GM19328 (cell line): ENCODE measurements around the gene PRPSAP1.

Source experiments
- ATAC-seq: cut with Tn5 transposase; IDR thresholded peaks from one replicate; pipeline ENCODE4 v1.9.1; 2021; ENCODE audit warnings: mild to moderate bottlenecking, moderate library complexity; ENCODE audit not compliant: unreplicated experiment

PRPSAP1 gene, protein sequence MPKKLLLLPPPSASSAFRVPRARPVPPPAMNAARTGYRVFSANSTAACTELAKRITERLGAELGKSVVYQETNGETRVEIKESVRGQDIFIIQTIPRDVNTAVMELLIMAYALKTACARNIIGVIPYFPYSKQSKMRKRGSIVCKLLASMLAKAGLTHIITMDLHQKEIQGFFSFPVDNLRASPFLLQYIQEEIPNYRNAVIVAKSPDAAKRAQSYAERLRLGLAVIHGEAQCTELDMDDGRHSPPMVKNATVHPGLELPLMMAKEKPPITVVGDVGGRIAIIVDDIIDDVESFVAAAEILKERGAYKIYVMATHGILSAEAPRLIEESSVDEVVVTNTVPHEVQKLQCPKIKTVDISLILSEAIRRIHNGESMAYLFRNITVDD

DNA sequence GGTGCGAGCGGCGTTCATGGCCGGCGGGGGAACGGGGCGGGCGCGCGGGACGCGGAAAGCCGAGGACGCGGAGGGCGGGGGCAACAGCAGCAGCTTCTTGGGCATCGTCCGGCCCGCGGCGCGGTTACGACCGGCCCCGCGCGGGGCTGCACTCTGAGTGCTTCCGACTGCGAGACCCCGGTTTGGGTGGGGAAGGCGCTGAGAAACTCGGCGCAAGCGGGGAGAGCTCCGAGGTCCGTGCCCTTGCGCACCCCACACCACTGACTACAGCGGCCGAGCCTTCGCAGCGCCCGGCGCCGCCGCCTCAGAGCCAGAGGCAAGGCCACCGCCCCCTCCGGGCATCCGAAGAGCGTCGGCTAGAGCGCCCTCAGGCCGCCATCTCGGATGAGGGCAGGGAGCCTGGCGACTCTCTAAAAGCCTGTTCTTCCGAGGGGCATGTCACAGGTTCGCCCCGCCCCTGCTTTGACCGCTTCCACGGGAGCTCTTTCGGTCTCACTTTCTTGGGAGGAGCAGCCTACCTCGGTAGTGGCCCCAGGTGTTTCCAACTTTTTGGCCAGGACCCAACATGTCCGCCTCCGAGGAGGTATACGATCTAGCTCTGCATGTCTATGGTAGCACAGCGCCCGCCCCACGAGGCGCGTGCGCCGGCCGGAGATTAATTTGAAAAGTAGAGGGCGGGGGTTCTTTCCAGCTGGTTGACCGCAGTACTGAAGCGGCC, at the start of gene PRPSAP1:
TSS of gene PRPSAP1 (minus strand) at position 318 of the 718 bp plus-strand sequence. CDS start at position 105, 213 bp downstream.
- ATAC-seq, result peak; percentile 73

DNA sequence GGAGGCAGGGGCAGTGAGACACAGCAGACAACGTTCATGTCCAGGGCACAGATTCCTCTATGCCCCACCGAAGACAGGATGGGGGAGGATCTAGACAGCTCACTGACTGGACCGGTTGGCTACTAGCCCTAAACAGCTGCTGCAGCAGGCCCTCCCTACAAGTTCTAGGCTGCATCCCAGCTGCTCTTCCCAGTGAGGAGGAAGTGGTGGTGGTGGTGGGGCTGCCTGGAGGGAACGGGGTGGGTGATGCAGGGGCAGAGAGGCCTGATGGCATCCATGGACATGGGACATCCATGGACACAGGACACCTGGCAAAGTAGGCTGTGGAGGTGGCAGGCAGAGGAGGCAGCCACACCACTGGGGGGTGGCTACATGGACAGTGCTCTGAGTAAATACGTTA, 49.0 kb upstream of the PRPSAP1 start:
- no peak for ATAC-seq

- ATAC-seq, result no peak
Observed at GRCh38 chr17:76399175-76400172, 45.8 kb upstream of the PRPSAP1 start.

GRCh38 chr17:76398523-76399174, 44.9 kb upstream of the PRPSAP1 start:
- no peak for ATAC-seq

DNA sequence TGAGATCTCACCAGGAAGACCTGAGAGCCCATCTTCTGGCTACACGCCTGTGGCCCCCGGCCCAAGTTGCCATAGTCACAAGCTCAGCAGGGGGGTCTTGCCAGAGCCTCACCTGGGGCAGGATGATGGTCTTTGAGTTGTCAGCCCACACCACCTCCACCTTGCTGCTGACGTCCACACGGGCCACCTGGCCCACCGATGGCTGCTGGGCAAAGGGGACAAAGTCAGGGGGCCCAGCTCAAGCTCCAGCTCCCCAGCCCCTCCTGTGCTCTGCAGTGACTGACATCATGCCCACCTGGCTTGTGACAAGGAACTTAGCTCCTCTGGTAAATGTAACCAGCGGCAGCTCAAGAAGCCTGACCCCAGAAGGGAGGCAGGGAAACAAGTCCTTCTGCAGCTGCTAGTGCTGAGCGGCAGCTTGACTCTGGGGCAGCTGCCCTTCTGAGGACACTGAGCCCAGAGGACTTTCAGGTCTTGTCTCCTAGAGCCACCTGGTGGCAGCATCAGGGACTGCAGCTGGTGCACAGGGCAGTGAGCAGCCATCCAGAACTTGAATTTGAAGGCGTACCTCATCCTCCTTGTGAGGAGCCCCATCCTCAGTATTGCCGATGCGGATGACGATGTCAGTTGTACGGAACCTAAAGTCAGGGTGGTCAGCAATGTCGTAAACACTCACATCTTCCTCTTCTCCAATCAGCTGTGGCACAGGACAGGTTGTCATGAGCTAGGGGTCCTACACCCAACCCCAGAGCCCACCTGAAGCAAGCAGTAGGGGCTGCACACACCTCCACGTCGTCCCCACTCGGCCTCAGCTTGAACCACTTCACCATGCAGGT, 44.2 kb upstream of the PRPSAP1 start:
- ATAC-seq, result no peak

DNA sequence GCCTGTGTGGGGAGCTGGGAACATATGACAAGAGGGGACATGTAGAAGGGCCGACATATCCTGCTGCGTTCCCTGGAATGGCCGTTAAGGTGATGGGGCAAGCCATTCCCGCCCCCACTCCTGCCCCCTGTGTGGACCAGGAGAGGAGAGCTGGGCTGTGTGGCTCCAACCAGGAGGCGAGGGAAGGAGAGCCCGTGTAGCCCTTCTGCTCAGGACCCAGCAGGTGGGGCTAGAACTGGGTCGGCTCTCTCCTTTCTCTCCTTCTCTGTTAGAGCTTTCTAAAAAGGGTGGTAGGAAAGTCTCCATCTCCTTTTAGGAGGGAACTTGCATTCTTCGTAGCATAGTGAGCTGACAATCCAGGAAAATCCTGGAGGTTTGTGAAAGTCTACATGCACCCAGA, 43.5 kb upstream of the PRPSAP1 start:
- no peak for ATAC-seq

DNA sequence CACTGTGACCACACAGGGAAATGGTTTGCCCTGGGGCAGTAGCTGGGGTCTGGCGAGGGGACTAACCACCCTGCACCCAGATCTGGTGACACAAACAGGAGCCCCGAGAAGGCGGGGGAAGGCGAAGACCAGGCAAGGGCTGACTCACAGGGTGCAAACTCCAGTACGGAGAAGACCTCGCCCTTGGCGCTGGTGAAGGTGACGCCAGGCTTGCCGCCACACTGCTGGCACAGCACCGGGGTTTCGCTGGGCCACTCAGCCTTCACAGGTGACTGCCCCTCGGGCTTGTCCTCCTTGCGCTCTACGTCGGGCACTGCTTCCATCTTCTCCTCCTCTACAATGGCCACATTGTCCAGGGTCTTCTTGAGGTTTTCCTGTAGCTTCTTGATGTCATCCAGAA, 42.3 kb upstream of the PRPSAP1 start:
- ATAC-seq, result no peak

- ATAC-seq, result no peak
Observed at GRCh38 chr17:76394166-76394565, 40.5 kb upstream of the PRPSAP1 start.

- no peak for ATAC-seq
Observed at GRCh38 chr17:76391200-76391715, 37.5 kb upstream of the PRPSAP1 start.

DNA sequence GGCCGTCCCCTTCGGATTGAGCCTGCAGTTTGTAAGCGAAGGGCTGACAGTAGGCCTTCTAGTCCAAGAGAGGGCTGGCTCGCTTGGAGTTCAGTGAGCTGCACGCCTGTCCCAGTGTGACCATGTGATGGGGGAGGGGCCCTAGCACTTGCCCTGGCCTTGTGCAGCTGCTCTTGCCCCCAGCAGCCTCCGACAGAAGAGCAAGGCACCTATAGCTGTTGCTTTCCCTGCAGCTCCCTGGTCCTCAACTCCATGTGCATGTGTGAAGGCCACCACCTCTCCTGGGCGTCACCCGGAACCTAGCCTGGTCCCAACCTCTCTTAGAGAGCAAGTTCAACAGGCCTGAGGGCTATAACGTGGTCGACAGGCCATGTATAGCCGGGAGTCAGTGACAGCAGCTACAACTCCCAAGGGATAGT, 36.3 kb upstream of the PRPSAP1 start:
- no peak for ATAC-seq

DNA sequence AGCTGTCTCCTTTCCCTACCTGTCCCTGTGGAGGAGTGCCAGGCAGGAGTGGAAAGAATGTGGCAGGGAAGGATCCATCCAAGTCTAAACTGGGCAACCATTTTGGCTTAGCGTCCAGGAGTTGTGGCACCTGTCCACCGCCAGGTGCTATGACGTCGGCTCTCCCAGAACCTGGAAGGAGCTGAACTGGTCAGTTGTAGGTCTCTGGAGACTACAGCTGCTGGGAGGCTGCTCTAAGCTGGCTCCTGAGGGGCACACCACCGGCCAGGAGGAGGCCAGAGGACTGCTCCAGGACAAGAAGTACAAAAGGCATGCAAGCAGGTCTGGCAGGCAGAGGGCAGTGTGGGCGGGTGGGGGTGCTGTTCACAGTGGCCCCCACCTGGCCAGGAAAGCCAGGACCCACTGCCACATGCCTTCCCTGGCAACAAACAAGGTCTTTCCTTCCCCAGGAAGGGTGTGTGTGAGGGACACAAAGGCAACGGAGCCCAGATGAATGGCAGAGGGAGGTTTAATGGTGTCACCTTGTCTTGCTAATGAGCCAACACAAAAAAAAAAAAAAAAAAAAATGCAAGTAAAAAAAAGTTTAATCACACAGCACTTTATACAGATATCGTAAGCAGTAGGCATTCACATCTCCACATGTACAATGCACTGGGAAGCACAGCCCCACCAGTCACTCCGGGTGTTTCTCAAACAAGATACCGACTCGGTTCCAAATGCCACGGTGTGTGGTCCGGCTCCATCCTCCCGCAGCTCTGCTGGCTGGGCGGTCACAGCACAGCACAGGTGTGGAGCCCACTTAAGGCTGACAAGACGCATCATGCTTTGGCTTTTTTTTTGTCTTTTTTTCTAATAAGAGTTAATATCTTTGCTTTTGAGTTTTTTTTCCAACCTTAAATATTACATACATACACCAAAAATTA, 35.5 kb upstream of the PRPSAP1 start:
- ATAC-seq, result no peak

DNA sequence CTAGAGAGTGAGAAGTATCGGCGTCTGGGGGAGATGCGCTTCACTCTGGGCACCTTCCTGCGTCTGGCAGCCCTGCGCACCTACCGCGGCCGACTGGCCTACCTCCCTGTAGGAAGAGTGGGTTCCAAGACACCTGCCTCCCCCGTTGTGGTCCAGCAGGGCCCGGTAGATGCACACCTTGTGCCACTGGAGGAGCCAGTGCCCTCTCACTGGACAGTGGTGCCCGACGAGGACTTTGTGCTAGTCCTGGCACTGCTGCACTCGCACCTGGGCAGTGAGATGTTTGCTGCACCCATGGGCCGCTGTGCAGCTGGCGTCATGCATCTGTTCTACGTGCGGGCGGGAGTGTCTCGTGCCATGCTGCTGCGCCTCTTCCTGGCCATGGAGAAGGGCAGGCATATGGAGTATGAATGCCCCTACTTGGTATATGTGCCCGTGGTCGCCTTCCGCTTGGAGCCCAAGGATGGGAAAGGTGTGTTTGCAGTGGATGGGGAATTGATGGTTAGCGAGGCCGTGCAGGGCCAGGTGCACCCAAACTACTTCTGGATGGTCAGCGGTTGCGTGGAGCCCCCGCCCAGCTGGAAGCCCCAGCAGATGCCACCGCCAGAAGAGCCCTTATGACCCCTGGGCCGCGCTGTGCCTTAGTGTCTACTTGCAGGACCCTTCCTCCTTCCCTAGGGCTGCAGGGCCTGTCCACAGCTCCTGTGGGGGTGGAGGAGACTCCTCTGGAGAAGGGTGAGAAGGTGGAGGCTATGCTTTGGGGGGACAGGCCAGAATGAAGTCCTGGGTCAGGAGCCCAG, 33.5 kb upstream of the PRPSAP1 start:
- no peak for ATAC-seq

DNA sequence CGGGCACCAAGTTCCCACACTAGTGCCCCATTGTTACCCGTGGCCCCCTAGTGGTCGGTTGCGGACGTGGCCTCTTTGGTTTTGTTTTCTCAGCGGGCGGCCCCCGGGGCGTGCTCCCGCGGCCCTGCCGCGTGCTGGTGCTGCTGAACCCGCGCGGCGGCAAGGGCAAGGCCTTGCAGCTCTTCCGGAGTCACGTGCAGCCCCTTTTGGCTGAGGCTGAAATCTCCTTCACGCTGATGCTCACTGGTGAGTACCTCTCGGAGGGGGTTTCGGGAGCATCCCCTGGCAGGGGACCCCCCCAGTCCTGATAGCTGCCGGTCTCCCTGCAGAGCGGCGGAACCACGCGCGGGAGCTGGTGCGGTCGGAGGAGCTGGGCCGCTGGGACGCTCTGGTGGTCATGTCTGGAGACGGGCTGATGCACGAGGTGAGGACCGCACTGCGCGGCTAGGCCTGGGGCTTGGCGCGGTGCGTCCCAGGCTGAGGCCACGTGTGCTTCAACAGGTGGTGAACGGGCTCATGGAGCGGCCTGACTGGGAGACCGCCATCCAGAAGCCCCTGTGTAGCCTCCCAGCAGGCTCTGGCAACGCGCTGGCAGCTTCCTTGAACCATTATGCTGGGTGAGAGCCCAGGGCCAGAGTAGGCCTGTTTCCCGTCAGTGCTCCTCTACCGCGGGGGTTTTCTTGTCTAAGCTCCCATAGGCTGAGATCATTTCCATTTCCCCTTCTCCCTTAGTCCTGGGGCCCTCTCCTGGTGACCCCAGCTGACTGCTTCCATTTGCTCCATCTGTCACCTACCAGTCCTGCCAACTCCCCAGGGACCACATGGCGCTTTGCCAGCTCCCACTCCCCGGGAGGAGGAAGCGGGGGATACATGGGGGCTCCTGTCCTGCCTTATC, 32.4 kb upstream of the PRPSAP1 start:
- no peak for ATAC-seq

- ATAC-seq, result no peak
Observed at GRCh38 chr17:76384987-76385891, 31.5 kb upstream of the PRPSAP1 start.

DNA sequence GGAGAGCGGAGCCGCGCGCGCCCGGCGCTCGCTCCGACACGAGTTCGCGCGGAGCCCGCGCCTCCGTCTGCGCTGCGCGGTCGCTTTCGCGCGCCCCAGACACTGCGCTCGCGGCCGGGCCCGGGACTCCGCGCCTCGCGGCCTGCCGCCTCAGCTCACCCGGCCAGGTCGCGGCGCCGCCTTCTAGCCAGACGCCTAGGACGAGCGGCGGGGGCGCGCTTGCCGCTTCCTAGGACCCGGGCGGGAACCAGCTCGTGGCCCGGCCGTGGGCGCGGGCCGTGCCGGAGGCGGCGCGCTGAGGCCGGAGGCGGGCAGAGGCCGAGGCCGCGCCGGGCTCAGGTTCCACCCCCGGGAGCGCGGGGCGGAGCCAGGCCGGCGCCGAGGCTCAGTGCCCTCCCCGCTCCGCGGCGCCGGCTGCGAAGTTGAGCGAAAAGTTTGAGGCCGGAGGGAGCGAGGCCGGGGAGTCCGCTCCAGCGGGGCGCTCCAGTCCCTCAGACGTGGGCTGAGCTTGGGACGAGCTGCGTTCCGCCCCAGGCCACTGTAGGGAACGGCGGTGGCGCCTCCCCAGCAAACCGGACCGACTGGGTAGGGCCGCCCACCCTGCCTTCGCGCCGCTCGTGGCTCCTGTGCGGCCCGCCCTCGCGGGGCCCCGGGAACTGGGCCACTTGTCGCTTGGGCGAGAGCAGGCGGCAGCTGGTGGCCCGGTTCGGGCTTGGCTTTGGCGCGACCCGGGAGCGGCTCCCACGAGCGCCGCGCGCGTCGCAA, 30.7 kb upstream of the PRPSAP1 start, which contains the start of gene SPHK1:
TSS of gene SPHK1 (plus strand) at position 388 of the 765 bp plus-strand sequence. CDS start 1,036 bp downstream, outside the sequence.
- peak; percentile 50 for ATAC-seq
